ENCODE data around the gene PLAU.

Gene PLAU

DNA sequence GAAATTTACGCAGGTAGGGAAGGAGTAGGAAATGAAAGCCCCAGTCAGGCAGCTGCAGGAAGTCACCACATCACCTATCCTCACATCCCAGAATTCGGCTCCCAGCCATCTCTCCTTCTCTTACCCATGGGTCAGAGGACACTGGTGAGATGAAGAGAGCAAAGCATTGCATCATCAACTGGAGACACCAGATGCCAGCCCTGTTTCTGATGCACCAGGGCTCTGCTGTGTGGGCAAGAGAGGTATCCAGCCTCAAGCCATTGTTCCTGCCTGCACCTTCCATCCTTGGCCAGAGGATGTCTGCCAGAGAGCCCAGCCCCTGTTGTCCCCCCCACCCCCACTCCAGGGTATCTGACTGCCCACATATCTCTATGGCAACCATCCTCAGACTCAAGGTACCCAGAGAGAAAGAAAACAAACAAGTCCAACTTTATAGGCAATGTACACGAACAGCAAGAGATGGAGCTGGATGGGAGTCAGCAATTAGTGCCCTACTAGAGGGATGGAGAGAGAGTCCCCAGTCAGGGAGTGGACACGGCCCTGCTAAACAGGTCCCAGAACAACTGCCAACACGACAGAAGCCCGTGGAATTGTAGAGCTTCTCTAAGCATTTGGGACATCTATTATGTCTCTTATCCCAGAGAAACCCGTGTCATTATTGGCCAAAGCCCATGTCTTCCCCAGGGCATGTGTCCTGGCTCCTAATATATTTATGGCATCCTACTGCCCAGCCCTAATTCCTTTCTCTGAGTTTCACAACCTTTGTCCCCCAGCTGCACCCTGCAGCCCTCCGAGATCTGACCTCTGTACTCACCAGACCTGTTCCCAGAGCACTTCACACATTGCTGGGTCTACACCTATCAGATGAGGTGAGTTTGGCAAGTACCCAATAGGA is 39.4 kb upstream of the PLAU start:
- H3K36me3 Mint-ChIP-seq (ENCODE audit: low read depth) = peaks cover 6% of the 10 kb centered on the region
- TF ChIP-seq CTCF (IDR thresholded peaks at IDR 0.05) = no peak
- no peaks in the 10 kb centered on the region for H3K9me3 Mint-ChIP-seq
- peaks cover 64% of the 10 kb centered on the region for H3K4me1 Mint-ChIP-seq
- H3K27ac Mint-ChIP-seq = no peak overlapping the region
- peaks cover 18% of the 10 kb centered on the region for H3K27me3 Mint-ChIP-seq (ENCODE audit: low read depth, poor library complexity)
- H3K4me3 Mint-ChIP-seq = peak overlapping the region; percentile 83
- no peak for DNase-seq

DNA sequence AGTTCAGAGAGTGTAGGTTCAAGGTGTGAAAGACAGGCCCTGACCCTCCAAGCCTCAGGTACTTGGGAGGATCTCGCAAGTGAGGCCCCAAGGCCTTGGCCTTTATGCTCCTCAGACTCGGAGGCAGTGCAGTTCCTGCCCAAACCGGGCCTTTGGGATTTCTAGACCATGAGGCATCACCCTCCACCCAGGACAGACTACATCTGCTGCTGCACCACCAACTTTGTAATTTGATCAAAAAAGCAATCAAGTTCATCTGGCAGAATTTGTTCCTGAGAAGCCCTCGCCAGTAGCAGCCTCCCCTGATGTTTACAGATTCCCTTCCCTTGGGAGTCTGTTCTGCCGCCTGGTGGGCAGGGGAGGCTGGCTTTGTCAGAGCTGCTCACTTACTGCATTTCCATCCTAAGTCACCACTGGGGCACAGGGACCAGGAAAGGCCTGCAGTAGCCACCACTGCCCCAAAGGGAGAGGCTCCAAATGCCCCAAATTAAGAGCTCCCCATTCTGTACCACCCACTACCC is 38.7 kb upstream of the PLAU start:
- no peaks in the 10 kb centered on the region for H3K9me3 Mint-ChIP-seq
- peaks cover 21% of the 10 kb centered on the region for H3K27me3 Mint-ChIP-seq (ENCODE audit: low read depth, poor library complexity)
- H3K27ac Mint-ChIP-seq = no peak overlapping the region
- no peak for TF ChIP-seq CTCF (IDR thresholded peaks at IDR 0.05)
- H3K4me1 Mint-ChIP-seq = peaks cover 57% of the 10 kb centered on the region
- no peak for DNase-seq
- H3K4me3 Mint-ChIP-seq = peak overlapping the region; percentile 83
- H3K36me3 Mint-ChIP-seq (ENCODE audit: low read depth) = peaks cover 6% of the 10 kb centered on the region

- H3K4me3 Mint-ChIP-seq = peak overlapping the region; percentile 83
- no peaks in the 10 kb centered on the region for H3K9me3 Mint-ChIP-seq
- H3K36me3 Mint-ChIP-seq (ENCODE audit: low read depth) = peaks cover 6% of the 10 kb centered on the region
- peaks cover 53% of the 10 kb centered on the region for H3K4me1 Mint-ChIP-seq
- no peak for DNase-seq
- TF ChIP-seq CTCF (IDR thresholded peaks at IDR 0.05) = no peak
- H3K27ac Mint-ChIP-seq = no peak overlapping the region
- H3K27me3 Mint-ChIP-seq (ENCODE audit: low read depth, poor library complexity) = peaks cover 26% of the 10 kb centered on the region
Observed at GRCh38 chr10:73873142-73873837, 37.6 kb upstream of the PLAU start.

DNA sequence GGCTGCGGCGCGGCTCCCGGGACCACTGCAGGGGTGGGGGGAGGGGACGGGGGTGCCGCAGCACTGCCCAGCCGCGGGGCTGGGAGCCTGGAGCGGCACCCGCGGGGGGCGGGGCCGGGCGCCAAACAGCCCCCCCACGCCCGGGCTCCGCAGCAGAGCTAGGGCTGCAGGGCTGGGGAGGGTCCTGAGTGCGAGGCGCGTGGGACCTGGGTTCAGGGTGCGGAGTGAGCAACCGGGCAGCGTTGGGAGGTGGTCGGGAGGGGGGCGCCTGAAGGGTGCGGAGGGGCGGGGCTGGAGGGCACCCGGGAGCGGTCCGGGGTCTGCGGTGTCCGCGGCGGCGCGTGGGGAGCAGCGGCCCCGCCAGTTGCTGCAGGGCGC is 37.1 kb upstream of the PLAU start:
- no peak for TF ChIP-seq CTCF (IDR thresholded peaks at IDR 0.05)
- Mint-ChIP-seq H3K4me1 (peaks cover 48% of the 10 kb centered on the region), H3K27ac (no peak overlapping the region), H3K27me3 (ENCODE audit: low read depth, poor library complexity) (peaks cover 27% of the 10 kb centered on the region), H3K4me3 (peak overlapping the region; percentile 36), H3K36me3 (ENCODE audit: low read depth) (peaks cover 6% of the 10 kb centered on the region), H3K9me3 (no peaks in the 10 kb centered on the region)
- no peak for DNase-seq

DNA sequence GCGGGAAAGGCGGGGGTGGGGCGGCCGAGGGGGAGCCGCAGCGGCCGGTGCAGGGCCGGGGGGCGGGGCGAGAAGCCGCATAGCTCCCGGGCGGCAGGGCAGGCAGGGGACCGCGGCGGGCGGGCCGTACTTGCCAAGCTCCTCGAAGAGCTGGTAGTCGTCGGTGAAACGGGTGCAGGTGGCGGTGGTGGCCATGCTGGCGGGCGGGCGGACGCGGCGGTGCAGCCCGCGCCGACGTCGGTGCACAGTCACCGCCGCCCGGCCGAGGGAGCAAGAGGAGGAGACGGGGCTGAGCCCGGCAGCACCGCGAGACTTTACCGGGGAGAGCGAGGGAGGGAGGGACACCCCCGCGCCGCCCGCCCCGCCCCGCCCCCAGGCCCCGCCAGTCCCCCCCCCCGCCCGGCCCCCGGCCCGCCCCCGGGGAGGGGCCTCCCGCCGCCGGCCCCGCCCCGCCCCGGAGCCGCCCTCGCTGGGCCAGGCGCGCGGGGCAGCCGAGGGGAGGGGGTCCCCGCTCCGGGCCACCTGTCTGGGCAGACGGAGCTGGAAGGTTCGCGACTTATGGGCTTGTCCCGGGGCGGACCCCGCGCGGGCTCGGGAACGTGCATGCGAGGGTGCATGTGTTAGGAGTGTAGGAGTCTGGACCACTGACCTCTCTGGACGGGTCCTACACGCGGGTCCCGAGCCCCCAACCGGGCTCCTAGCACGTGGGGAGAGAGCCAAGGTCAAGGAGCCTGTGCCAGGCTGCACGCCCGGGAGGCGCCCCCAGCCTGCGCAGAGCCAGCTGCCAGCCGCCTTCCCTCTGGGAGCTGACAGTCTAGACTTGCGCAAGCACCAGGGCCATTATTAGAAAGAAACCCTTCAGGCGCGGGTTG is 36.4 kb upstream of the PLAU start, which contains the start of gene CAMK2G:
CAMK2G (minus strand) TSS at position 289 of the 872 bp plus-strand sequence; CDS start at position 195, 94 bp downstream.
- Mint-ChIP-seq H3K4me1 (peaks cover 55% of the 10 kb centered on the region), H3K36me3 (ENCODE audit: low read depth) (peaks cover 6% of the 10 kb centered on the region), H3K27me3 (ENCODE audit: low read depth, poor library complexity) (peaks cover 27% of the 10 kb centered on the region), H3K4me3 (peak within 1 kb of the TSS; percentile 83), H3K9me3 (no peaks in the 10 kb centered on the region), H3K27ac (no peak within 1 kb of the TSS)
- DNase-seq = peak; percentile 78
- no peak for TF ChIP-seq CTCF (IDR thresholded peaks at IDR 0.05)
